Measurements from ENCODE around the gene CDH23.

DNA sequence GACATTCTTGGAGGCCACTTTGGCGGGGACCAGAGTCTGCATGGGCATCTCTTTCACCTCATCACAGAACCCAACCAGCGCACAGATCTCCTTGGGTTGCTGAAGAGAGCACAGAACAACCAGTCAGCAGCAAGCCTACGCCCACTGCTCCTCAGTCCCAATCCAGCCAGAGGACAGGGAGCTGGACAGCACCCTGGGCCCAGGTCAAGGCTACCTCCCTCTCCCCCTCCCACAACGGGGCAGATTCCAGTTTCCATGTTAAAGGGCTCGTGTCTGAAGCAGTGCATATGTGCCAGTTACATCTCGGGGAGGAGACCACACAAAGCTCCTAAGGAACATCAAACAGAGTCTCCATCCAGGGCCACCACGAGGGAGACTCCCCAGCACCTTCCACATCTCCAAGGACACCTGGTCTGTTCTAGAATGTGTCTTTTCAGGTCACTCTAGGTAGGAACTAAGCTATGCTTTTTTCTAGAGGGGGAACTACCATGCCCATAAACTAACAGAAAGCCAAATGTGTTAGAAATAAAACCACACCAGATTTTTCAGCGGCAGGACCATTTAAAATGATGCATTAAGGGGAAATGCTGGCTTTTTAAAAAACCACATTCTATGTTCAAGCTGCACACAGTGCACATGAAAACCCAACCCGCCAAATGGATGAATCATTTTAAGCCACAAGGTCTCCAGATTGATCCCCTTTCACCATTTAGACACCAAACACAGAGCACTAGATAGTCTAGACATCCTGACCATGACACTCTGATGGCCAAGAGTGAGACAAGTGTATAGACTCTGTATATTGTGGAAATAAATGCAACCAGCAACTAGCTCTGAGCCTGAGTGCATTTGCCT, 425.4 kb downstream of the CDH23 start:
- TF ChIP-seq POLR2A (IDR thresholded peaks at IDR 0.05) (no peak), EP300 (IDR thresholded peaks at IDR 0.05) (no peak)
- TF ChIP-seq, protein P1, sequence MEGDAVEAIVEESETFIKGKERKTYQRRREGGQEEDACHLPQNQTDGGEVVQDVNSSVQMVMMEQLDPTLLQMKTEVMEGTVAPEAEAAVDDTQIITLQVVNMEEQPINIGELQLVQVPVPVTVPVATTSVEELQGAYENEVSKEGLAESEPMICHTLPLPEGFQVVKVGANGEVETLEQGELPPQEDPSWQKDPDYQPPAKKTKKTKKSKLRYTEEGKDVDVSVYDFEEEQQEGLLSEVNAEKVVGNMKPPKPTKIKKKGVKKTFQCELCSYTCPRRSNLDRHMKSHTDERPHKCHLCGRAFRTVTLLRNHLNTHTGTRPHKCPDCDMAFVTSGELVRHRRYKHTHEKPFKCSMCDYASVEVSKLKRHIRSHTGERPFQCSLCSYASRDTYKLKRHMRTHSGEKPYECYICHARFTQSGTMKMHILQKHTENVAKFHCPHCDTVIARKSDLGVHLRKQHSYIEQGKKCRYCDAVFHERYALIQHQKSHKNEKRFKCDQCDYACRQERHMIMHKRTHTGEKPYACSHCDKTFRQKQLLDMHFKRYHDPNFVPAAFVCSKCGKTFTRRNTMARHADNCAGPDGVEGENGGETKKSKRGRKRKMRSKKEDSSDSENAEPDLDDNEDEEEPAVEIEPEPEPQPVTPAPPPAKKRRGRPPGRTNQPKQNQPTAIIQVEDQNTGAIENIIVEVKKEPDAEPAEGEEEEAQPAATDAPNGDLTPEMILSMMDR (IDR thresholded peaks at IDR 0.05) = no peak

Measured in upper lobe of left lung (tissue), 4 donors.